AG09319 (cell line): Measurements from ENCODE around the gene PPM1D.
"Not testable (repeated sequence)": the region's sequence is repeated elsewhere in the genome, so short reads cannot be mapped to it uniquely, and the experiment has no call there.

Source experiments
- DNase-seq: peaks from one replicate; pipeline ENCODE4 v3.0.0-alpha.2; 2010; ENCODE audit warnings: low read depth; ENCODE audit errors: extremely low read depth
- CTCF ChIP-seq: IDR thresholded peaks from 2 replicates; pipeline ENCODE4 v1.5.1; 2011; ENCODE audit warnings: low read depth, mild to moderate bottlenecking, inconsistent platforms, low read length, moderate library complexity

The PPM1D gene

GRCh38 chr17:60602385-60602742 is 2.4 kb downstream of the PPM1D start:
- DNase-seq, result no peak
- TF ChIP-seq CTCF, result no peak

GRCh38 chr17:60602871-60603270 is 2.9 kb downstream of the PPM1D start:
- TF ChIP-seq CTCF, result no peak

GRCh38 chr17:60603477-60603876 is 3.5 kb downstream of the PPM1D start:
- not testable (repeated sequence) for DNase-seq

More at GRCh38 chr17:60602871-60603270, 2.9 kb downstream of the PPM1D start:
- no peak for DNase-seq

- no peak for TF ChIP-seq CTCF
- DNase-seq, result peak; percentile 20
Measured at GRCh38 chr17:60604686-60605334, 4.8 kb downstream of the PPM1D start.

- no peak for DNase-seq
- no peak for TF ChIP-seq CTCF
Measured at GRCh38 chr17:60606036-60606435, 6.0 kb downstream of the PPM1D start.

GRCh38 chr17:60610473-60610872 is 10.5 kb downstream of the PPM1D start:
- TF ChIP-seq CTCF, result no peak
- DNase-seq, result no peak

- DNase-seq, result not testable (repeated sequence)
Measured at GRCh38 chr17:60611321-60611720, 11.3 kb downstream of the PPM1D start.

- no peak for DNase-seq
- TF ChIP-seq CTCF, result no peak
Measured at GRCh38 chr17:60613325-60613724, 13.3 kb downstream of the PPM1D start.

GRCh38 chr17:60613796-60614195 is 13.8 kb downstream of the PPM1D start:
- not testable (repeated sequence) for DNase-seq

GRCh38 chr17:60614247-60614646 is 14.3 kb downstream of the PPM1D start:
- not testable (repeated sequence) for DNase-seq
